B cell (primary cell): ENCODE measurements around the gene ENO2. TPM values are rescaled to one million over a fixed set of nuclear protein-coding genes. Genes with fewer than 3 reads are reported as not detected.

Experiments
- ATAC-seq: fragments of 200-7000 bp; cut with Tn5 transposase; one replicate; pipeline ENCODE4 v1.10.0; 2021; ENCODE audit warnings: low read depth, mild to moderate bottlenecking, moderate number of reproducible peaks, moderate library complexity
- CTCF ChIA-PET: fragments of 350-600 bp; sonication (Branson Sonifier 250); formaldehyde crosslinking; loops from one replicate; lab custom pipeline; 2021; ENCODE audit warnings: antibody characterized with exemption, inconsistent platforms; lab: Charles Lee
- POLR2A ChIA-PET: fragments of 350-600 bp; sonication (Branson Sonifier 250); formaldehyde crosslinking; loops from one replicate; lab custom pipeline; 2021; ENCODE audit warnings: antibody characterized with exemption; lab: Charles Lee
- DNase-seq: peaks from one replicate; pipeline ENCODE4 v3.0.0; 2013
- H2AFZ ChIP-seq: 2 replicates; pipeline ENCODE4 v1.6.1; 2012; ENCODE audit warnings: mild to moderate bottlenecking, low read depth, low read length; ENCODE audit not compliant: insufficient read depth, poor library complexity, severe bottlenecking
- H3K27ac ChIP-seq, 2 donors: 1 replicate in 1 of 2; 2 replicates in 1 of 2; pipeline ENCODE4 v1.5.1; 2012 to 2013; ENCODE audit warnings: low read length in 2 of 2, mild to moderate bottlenecking in 2 of 2, moderate library complexity in 1 of 2
- H3K27me3 ChIP-seq, 4 experiments: fragments of 200-600 bp in 1 of 4; sonication (generic) in 1 of 4; replicated peaks in 1 of 4; 1 replicate in 2 of 4; 2 replicates in 2 of 4; pipeline versions ENCODE4 v1.6.1 to v1.7.0; 2013 to 2016; ENCODE audit warnings: low read length in 3 of 4, mild to moderate bottlenecking in 2 of 4, mixed read lengths in 1 of 4, moderate library complexity in 1 of 4; ENCODE audit not compliant: insufficient read depth in 4 of 4, control insufficient read depth in 3 of 4; ENCODE audit errors: control extremely low read depth in 1 of 4
- H3K36me3 ChIP-seq, 2 experiments: replicated peaks in 1 of 2; 1 replicate in 1 of 2; 2 replicates in 1 of 2; pipeline versions ENCODE4 v1.6.1 to v1.7.1; 2013; ENCODE audit warnings: low read length in 1 of 2; ENCODE audit not compliant: insufficient read depth in 2 of 2, control insufficient read depth in 1 of 2; ENCODE audit errors: control extremely low read depth in 1 of 2, extremely low read depth in 1 of 2
- H3K4me1 ChIP-seq, 2 donors: fragments of 200-600 bp in 1 of 2; sonication (generic) in 1 of 2; 1 replicate in 1 of 2; 2 replicates in 1 of 2; pipeline versions ENCODE4 v1.5.1 to v1.6.1; 2013 to 2017; ENCODE audit warnings: low read length in 2 of 2; ENCODE audit not compliant: control insufficient read depth in 2 of 2, insufficient read depth in 2 of 2
- H3K4me2 ChIP-seq: replicated peaks from 2 replicates; pipeline ENCODE3; 2012; ENCODE audit warnings: mild to moderate bottlenecking, low read depth, low read length; ENCODE audit not compliant: poor library complexity, severe bottlenecking
- H3K4me3 ChIP-seq, 5 experiments: fragments of 200-600 bp in 1 of 5; sonication (generic) in 1 of 5; 1 replicate in 3 of 5; 2 replicates in 2 of 5; pipeline versions ENCODE4 v1.5.1 to v1.7.0; 2011 to 2016; ENCODE audit warnings: low read length in 4 of 5, mild to moderate bottlenecking in 4 of 5, low read depth in 2 of 5, control low read depth in 1 of 5, moderate library complexity in 1 of 5; ENCODE audit not compliant: insufficient read depth in 1 of 5; ENCODE audit errors: control extremely low read depth in 1 of 5, extremely low read depth in 1 of 5
- H3K79me2 ChIP-seq: fragments of 200-600 bp; sonication (generic); one replicate; pipeline ENCODE4 v1.6.0; 2016; ENCODE audit warnings: low read length; ENCODE audit not compliant: control insufficient read depth, insufficient read depth
- H3K9ac ChIP-seq: fragments of 200-600 bp; sonication (generic); 2 replicates; pipeline ENCODE4 v1.6.1; 2017; ENCODE audit warnings: mild to moderate bottlenecking, low read length, moderate library complexity
- H3K9me3 ChIP-seq, 3 donors: one replicate each; pipeline versions ENCODE4 v1.6.1 to v1.7.1; 2013; ENCODE audit warnings: low read length in 2 of 3; ENCODE audit not compliant: control insufficient read depth in 2 of 3, insufficient read depth in 1 of 3; ENCODE audit errors: control extremely low read depth in 1 of 3
- H4K20me1 ChIP-seq: 2 replicates; pipeline ENCODE4 v1.6.0; 2012; ENCODE audit warnings: mild to moderate bottlenecking, low read length; ENCODE audit not compliant: insufficient read depth, control insufficient read depth, poor library complexity, severe bottlenecking
- H3K27ac Mint-ChIP-seq: one replicate; pipeline ENCODE4 v1.8.0; 2021; ENCODE audit warnings: mixed read lengths
- H3K27me3 Mint-ChIP-seq: one replicate; pipeline ENCODE4 v1.8.0; 2021; ENCODE audit warnings: mixed read lengths
- H3K4me1 Mint-ChIP-seq: one replicate; pipeline ENCODE4 v1.8.0; 2021; ENCODE audit warnings: mixed read lengths
- H3K4me3 Mint-ChIP-seq: one replicate; pipeline ENCODE4 v1.8.0; 2021; ENCODE audit warnings: mixed read lengths
- H3K9me3 Mint-ChIP-seq: one replicate; pipeline ENCODE4 v1.8.0; 2022; ENCODE audit warnings: mixed read lengths; ENCODE audit not compliant: insufficient read depth
- EZH2 ChIP-seq: IDR thresholded peaks from 2 replicates; pipeline ENCODE4 v1.6.1; 2012; ENCODE audit warnings: borderline replicate concordance, low read depth, mild to moderate bottlenecking, moderate library complexity, low read length; ENCODE audit not compliant: insufficient read depth, poor library complexity, severe bottlenecking
- WGBS: methylation state at CpG from one replicate; pipeline ENCODE4 v1.1.5; 2013; ENCODE audit warnings: missing lambda C conversion rate; ENCODE audit not compliant: insufficient coverage; 5-methylcytosine and 5-hydroxymethylcytosine counted together
- intact Hi-C: fragments of 100-400 bp; cut with micrococcal nuclease; formaldehyde crosslinking; loops from one replicate; pipeline ENCODE4 v1.10.0; 2022
- polyA plus RNA-seq: library from polyadenylated mRNA; depleted of rRNA; stranded (reverse); fragments of >200 nt; gene quantifications from 2 replicates; pipeline ENCODE4 v1.2.3, GENCODE V29; 2012
- total RNA-seq, 2 donors: library from RNA; stranded (reverse); fragments of 120-200 nt in 1 of 2; gene quantifications; 1 replicate in 1 of 2; 2 replicates in 1 of 2; pipeline versions ENCODE4 v1.2.3 to v1.2.4, GENCODE V29; 2013 to 2022
- TF ChIP-seq, protein P1 (sequence below): fragments of 200-600 bp; IDR thresholded peaks from one replicate; pipeline ENCODE4 v1.8.0; 2022; ENCODE audit warnings: antibody characterized with exemption, mild to moderate bottlenecking

ENO2 gene
- total and polyA plus RNA-seq, 2 donors (not counting 1 experiment from before 2014, with no cell fraction given) = 42.5 to 55.3 TPM

DNA sequence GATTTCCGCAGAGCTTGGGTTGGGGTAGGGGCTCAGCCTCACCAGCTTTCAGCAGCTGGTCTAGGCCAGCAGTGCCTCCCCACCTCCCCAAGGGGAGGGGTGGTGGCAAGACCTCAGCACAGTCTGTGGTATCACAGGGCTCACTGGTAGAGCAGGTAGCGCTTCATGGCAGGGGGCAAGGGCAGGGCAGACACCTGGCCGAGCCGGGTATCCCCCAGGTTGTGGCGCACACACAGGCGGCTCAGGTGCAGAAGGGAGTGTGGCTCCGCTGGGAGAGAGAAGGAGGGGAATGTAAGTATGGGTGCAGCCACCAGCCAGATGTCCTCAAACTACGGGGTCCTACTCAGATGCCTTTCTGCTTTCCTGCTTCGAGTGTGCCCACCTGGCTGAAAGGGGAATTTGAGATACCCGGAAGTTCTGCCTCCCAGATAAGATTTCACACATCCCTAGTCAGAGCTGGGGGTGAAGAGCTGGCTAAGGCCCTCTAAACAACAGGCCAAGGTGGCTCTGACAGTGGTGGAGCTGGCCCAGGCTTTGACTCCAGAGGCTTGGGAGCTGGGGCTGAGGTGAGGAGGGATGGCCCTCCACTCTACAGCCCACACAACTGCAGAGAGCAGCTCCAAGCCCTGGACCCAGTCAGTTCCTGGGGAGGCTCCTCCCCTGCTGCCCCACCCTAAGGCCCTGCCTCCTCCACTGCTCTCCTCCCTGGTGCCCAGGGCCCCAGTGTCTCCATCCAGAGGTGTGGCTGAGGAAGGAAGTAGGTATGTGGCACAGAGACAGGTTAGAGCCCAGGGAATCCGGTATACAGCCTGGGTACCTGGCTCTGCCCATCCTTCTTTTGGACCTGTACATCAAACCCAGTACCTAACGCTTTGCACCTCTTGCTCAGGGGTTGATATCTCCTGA lies 43.1 kb upstream of the ENO2 start:
- Mint-ChIP-seq H3K27ac (no peak overlapping the region), H3K27me3 (no peaks in the 10 kb centered on the region), H3K4me3 (peak overlapping the region; percentile 90), H3K4me1 (peaks cover 53% of the 10 kb centered on the region), H3K9me3 (no peaks in the 10 kb centered on the region)
- H4K20me1 ChIP-seq = peaks cover 46% of the 10 kb centered on the region
- peak overlapping the region in 1 of 2 donors; percentile 14 for H3K27ac ChIP-seq
- H2AFZ ChIP-seq = no peak overlapping the region
- ChIA-PET POLR2A (interaction anchor here (0.6 to 2.3 kb wide), 5 partner anchors 17 to 225 kb away, joined by 3 to 29 read pairs (median 8); partner anchors contain the start of genes CDCA3, MLF2 and USP5), CTCF (interaction anchor here (0.9 to 11.8 kb wide), 24 partner anchors 10 to 273 kb away, joined by 3 to 136 read pairs (median 14); partner anchors contain the start of genes C12orf57, C1RL, CDCA3 and LPCAT3)
- H3K79me2 ChIP-seq = peaks cover 17% of the 10 kb centered on the region
- H3K27me3 ChIP-seq = no peaks in the 10 kb centered on the region
- H3K4me3 ChIP-seq = peak overlapping the region in 1 of 5 experiments; percentile 88
- WGBS = 66% methylated on average over 11 of the region's 12 CpGs
- intact Hi-C loops = no loop called here
- peak overlapping the region; percentile 97 for H3K4me2 ChIP-seq
- peaks cover 37 to 50% of the 10 kb centered on the region in 2 donors for H3K4me1 ChIP-seq
- no peak for ATAC-seq
- H3K9me3 ChIP-seq = no peaks in the 10 kb centered on the region
- TF ChIP-seq, protein P1, sequence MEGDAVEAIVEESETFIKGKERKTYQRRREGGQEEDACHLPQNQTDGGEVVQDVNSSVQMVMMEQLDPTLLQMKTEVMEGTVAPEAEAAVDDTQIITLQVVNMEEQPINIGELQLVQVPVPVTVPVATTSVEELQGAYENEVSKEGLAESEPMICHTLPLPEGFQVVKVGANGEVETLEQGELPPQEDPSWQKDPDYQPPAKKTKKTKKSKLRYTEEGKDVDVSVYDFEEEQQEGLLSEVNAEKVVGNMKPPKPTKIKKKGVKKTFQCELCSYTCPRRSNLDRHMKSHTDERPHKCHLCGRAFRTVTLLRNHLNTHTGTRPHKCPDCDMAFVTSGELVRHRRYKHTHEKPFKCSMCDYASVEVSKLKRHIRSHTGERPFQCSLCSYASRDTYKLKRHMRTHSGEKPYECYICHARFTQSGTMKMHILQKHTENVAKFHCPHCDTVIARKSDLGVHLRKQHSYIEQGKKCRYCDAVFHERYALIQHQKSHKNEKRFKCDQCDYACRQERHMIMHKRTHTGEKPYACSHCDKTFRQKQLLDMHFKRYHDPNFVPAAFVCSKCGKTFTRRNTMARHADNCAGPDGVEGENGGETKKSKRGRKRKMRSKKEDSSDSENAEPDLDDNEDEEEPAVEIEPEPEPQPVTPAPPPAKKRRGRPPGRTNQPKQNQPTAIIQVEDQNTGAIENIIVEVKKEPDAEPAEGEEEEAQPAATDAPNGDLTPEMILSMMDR = no peak
- TF ChIP-seq EZH2 = no peak
- DNase-seq = no peak
- H3K9ac ChIP-seq = no peak overlapping the region
- H3K36me3 ChIP-seq = peaks cover 0 to 21% of the 10 kb centered on the region in 2 experiments
